Retinal pigment epithelial cell (primary cell): ENCODE results near the gene CR2.
"Not testable (repeated sequence)": the region's sequence is repeated elsewhere in the genome, so short reads cannot be mapped to it uniquely, and the experiment has no call there.

Source experiments
- DNase-seq: peaks from one replicate; pipeline ENCODE4 v3.0.0-alpha.2; 2010; ENCODE audit warnings: low read depth
- H3K4me3 ChIP-seq: 2 replicates; pipeline ENCODE4 v1.5.1; 2011; ENCODE audit warnings: mild to moderate bottlenecking, low read length, control low read depth, moderate library complexity
- CTCF ChIP-seq: conservative IDR thresholded peaks from 2 replicates; pipeline ENCODE4 v1.5.1; 2011; ENCODE audit warnings: low read depth, low read length, control low read depth, inconsistent platforms

Gene CR2

GRCh38 chr1:207494171-207494570 is 40.0 kb downstream of the CR2 start:
- no peak for DNase-seq
- TF ChIP-seq CTCF, result no peak
- no peak overlapping the region for H3K4me3 ChIP-seq

GRCh38 chr1:207495281-207495680 is 41.2 kb downstream of the CR2 start:
- not testable (repeated sequence) for DNase-seq, H3K4me3 ChIP-seq

- TF ChIP-seq CTCF, result no peak
- peak within 1 kb of the TSS; percentile 42 for H3K4me3 ChIP-seq
- no peak for DNase-seq
Measured at GRCh38 chr1:207495801-207496792, 42.0 kb downstream of the CR2 start, which contains the start of gene CR1. Gene CR1, plus strand, starts transcription at chr1:207496157. Its CDS starts 111 bp downstream, at chr1:207496268.

- no peak overlapping the region for H3K4me3 ChIP-seq
- no peak for TF ChIP-seq CTCF
- no peak for DNase-seq
Measured at GRCh38 chr1:207497941-207498340, 43.8 kb downstream of the CR2 start.

GRCh38 chr1:207499573-207499972 is 45.4 kb downstream of the CR2 start:
- no peak overlapping the region for H3K4me3 ChIP-seq
- peak; percentile 76 for TF ChIP-seq CTCF
- peak; percentile 24 for DNase-seq

GRCh38 chr1:207500306-207500705 is 46.2 kb downstream of the CR2 start:
- no peak overlapping the region for H3K4me3 ChIP-seq
- no peak for DNase-seq
- no peak for TF ChIP-seq CTCF

GRCh38 chr1:207501071-207501470 is 46.9 kb downstream of the CR2 start:
- no peak for TF ChIP-seq CTCF
- no peak for DNase-seq
- H3K4me3 ChIP-seq, result no peak overlapping the region
